Retinal pigment epithelial cell (primary cell): ENCODE data around the gene ZPR1.
"Not testable (repeated sequence)": the region's sequence is repeated elsewhere in the genome, so short reads cannot be mapped to it uniquely, and the experiment has no call there.

Source experiments
- DNase-seq: peaks from one replicate; pipeline ENCODE4 v3.0.0-alpha.2; 2010; ENCODE audit warnings: low read depth
- H3K4me3 ChIP-seq: 2 replicates; pipeline ENCODE4 v1.5.1; 2011; ENCODE audit warnings: mild to moderate bottlenecking, low read length, control low read depth, moderate library complexity
- CTCF ChIP-seq: conservative IDR thresholded peaks from 2 replicates; pipeline ENCODE4 v1.5.1; 2011; ENCODE audit warnings: low read depth, low read length, control low read depth, inconsistent platforms

The ZPR1 gene

GRCh38 chr11:116787786-116788486, at the start of gene ZPR1:
ZPR1 (minus strand) TSS chr11:116788023; CDS start chr11:116787990, 33 bp downstream.
- TF ChIP-seq CTCF = no peak
- DNase-seq = no peak
- H3K4me3 ChIP-seq = peak within 1 kb of the TSS; percentile 93

GRCh38 chr11:116836632-116836991, 48.8 kb upstream of the ZPR1 start:
- DNase-seq = no peak
- H3K4me3 ChIP-seq = no peak overlapping the region
- no peak for TF ChIP-seq CTCF

- peak; percentile 51 for DNase-seq
- TF ChIP-seq CTCF = peak; percentile 62
- H3K4me3 ChIP-seq = peak overlapping the region; percentile 26
These were observed 48.2 kb upstream of the ZPR1 start for GRCh38 chr11:116835791-116836631.

GRCh38 chr11:116835042-116835772, 47.4 kb upstream of the ZPR1 start:
- DNase-seq = no peak
- no peak for TF ChIP-seq CTCF
- no peak overlapping the region for H3K4me3 ChIP-seq

GRCh38 chr11:116834535-116835041, 46.8 kb upstream of the ZPR1 start:
- DNase-seq, H3K4me3 ChIP-seq: not testable (repeated sequence)

GRCh38 chr11:116833816-116834534, 46.2 kb upstream of the ZPR1 start:
- H3K4me3 ChIP-seq = no peak overlapping the region
- no peak for DNase-seq
- TF ChIP-seq CTCF = no peak

- no peak overlapping the region for H3K4me3 ChIP-seq
- TF ChIP-seq CTCF = no peak
- DNase-seq = no peak
These were observed 45.6 kb upstream of the ZPR1 start for GRCh38 chr11:116833491-116833815.
